Upper lobe of right lung (tissue), 1 donor: Measurements from ENCODE around the gene HIPK1. TPM values are rescaled to one million over a fixed set of nuclear protein-coding genes. Genes with fewer than 3 reads are reported as not detected.

Experiments used
- ATAC-seq: fragments of 200-7000 bp; cut with Tn5 transposase; one replicate; pipeline ENCODE4 v1.9.1; 2020; ENCODE audit warnings: mild to moderate bottlenecking, moderate library complexity
- DNase-seq: peaks from one replicate; pipeline ENCODE4 v3.0.0-alpha.2; 2020
- H3K27ac ChIP-seq: fragments of 200-600 bp; one replicate; pipeline ENCODE4 v1.8.0; 2022
- H3K27me3 ChIP-seq: fragments of 200-600 bp; one replicate; pipeline ENCODE4 v1.8.0; 2022; ENCODE audit warnings: mild to moderate bottlenecking
- H3K36me3 ChIP-seq: fragments of 200-600 bp; one replicate; pipeline ENCODE4 v1.8.0; 2022
- H3K4me1 ChIP-seq: fragments of 200-600 bp; one replicate; pipeline ENCODE4 v1.8.0; 2022
- H3K4me3 ChIP-seq: fragments of 200-600 bp; one replicate; pipeline ENCODE4 v1.8.0; 2022; ENCODE audit warnings: mild to moderate bottlenecking
- H3K9me3 ChIP-seq: fragments of 200-600 bp; one replicate; pipeline ENCODE4 v1.8.0; 2022
- CTCF ChIP-seq: fragments of 200-600 bp; IDR thresholded peaks from one replicate; pipeline ENCODE4 v1.8.0; 2022; ENCODE audit warnings: antibody characterized with exemption
- intact Hi-C: fragments of 100-400 bp; cut with DNase I; formaldehyde crosslinking; loops from one replicate; pipeline ENCODE4 v1.11.0; 2022
- total RNA-seq: library from RNA; stranded (reverse); fragmentation: NEBNext Ultra II Directional; extraction: Animal tissue kit (Norgen Biotek cat#: 25700); gene quantifications from one replicate; pipeline ENCODE4 v1.2.1, GENCODE V29; 2021
- donor health status: DM: no; HTN: yes; CAD: no; lungs with severe emphysema.

HIPK1 gene
- total RNA-seq, 1 donor from 2014 or later, result 77.8 TPM

- intact Hi-C loops, result loop anchor here (5.0 kb wide), 1 partner anchor 302 kb away; no protein-coding TSS in a partner anchor
- Histone ChIP-seq H3K27me3 (no peaks in the 10 kb centered on the region), H3K27ac (peak overlapping the region; percentile 71), H3K36me3 (peaks cover 2% of the 10 kb centered on the region), H3K4me3 (peak overlapping the region; percentile 40), H3K9me3 (no peaks in the 10 kb centered on the region), H3K4me1 (peaks cover 41% of the 10 kb centered on the region)
- no peak for ATAC-seq
- TF ChIP-seq CTCF, result no peak
- DNase-seq, result no peak
These were observed 51.0 kb downstream of the HIPK1 start for GRCh38 chr1:113980110-113980509.

GRCh38 chr1:113981962-113982931 is 53.1 kb downstream of the HIPK1 start:
- peak; percentile 60 for ATAC-seq
- intact Hi-C loops, result loop anchor here (5.0 kb wide), 1 partner anchor 300 kb away; no protein-coding TSS in a partner anchor
- peak; percentile 72 for DNase-seq
- H3K27me3 ChIP-seq, result no peaks in the 10 kb centered on the region
- H3K4me1 ChIP-seq, result peaks cover 20% of the 10 kb centered on the region
- H3K36me3 ChIP-seq, result no peaks in the 10 kb centered on the region
- TF ChIP-seq CTCF, result no peak
- peak overlapping the region; percentile 28 for H3K4me3 ChIP-seq
- peak overlapping the region; percentile 66 for H3K27ac ChIP-seq
- no peaks in the 10 kb centered on the region for H3K9me3 ChIP-seq

GRCh38 chr1:113982949-113983348 is 53.8 kb downstream of the HIPK1 start:
- DNase-seq (no peak), ATAC-seq (no peak)
- H3K27me3 ChIP-seq, result no peaks in the 10 kb centered on the region
- no peak for TF ChIP-seq CTCF
- no peaks in the 10 kb centered on the region for H3K9me3 ChIP-seq
- H3K36me3 ChIP-seq, result no peaks in the 10 kb centered on the region
- peak overlapping the region; percentile 28 for H3K4me3 ChIP-seq
- peak overlapping the region; percentile 66 for H3K27ac ChIP-seq
- H3K4me1 ChIP-seq, result peaks cover 18% of the 10 kb centered on the region
- intact Hi-C loops, result loop anchor here (5.0 kb wide), 1 partner anchor 299 kb away; no protein-coding TSS in a partner anchor

GRCh38 chr1:113983391-113983790 is 54.3 kb downstream of the HIPK1 start:
- H3K27me3 ChIP-seq, result no peaks in the 10 kb centered on the region
- peaks cover 18% of the 10 kb centered on the region for H3K4me1 ChIP-seq
- no peak for TF ChIP-seq CTCF
- H3K4me3 ChIP-seq, result no peak overlapping the region
- intact Hi-C loops, result loop anchor here (5.0 kb wide), 1 partner anchor 299 kb away; no protein-coding TSS in a partner anchor
- peak overlapping the region; percentile 66 for H3K27ac ChIP-seq
- no peaks in the 10 kb centered on the region for H3K9me3 ChIP-seq
- no peaks in the 10 kb centered on the region for H3K36me3 ChIP-seq
- ATAC-seq, result no peak
- DNase-seq, result no peak

- Histone ChIP-seq H3K27me3 (no peaks in the 10 kb centered on the region), H3K36me3 (no peaks in the 10 kb centered on the region), H3K9me3 (no peaks in the 10 kb centered on the region), H3K27ac (peak overlapping the region; percentile 66), H3K4me1 (peaks cover 14% of the 10 kb centered on the region), H3K4me3 (no peak overlapping the region)
- DNase-seq (no peak), ATAC-seq (no peak)
- intact Hi-C loops, result loop anchor here (5.0 kb wide), 1 partner anchor 298 kb away; no protein-coding TSS in a partner anchor
- no peak for TF ChIP-seq CTCF
These were observed 54.7 kb downstream of the HIPK1 start for GRCh38 chr1:113983826-113984225.
